GM18517 (cell line): Measurements from ENCODE around the gene SPTBN1.

Experiments used
- ATAC-seq: cut with Tn5 transposase; IDR thresholded peaks from one replicate; pipeline ENCODE4 v1.9.1; 2021; ENCODE audit warnings: mild to moderate bottlenecking, moderate library complexity; ENCODE audit not compliant: unreplicated experiment

SPTBN1 gene

GRCh38 chr2:54570925-54571694, 115.0 kb downstream of the SPTBN1 start:
- ATAC-seq: peak; percentile 67

GRCh38 chr2:54572262-54572635, 116.1 kb downstream of the SPTBN1 start:
- no peak for ATAC-seq

DNA sequence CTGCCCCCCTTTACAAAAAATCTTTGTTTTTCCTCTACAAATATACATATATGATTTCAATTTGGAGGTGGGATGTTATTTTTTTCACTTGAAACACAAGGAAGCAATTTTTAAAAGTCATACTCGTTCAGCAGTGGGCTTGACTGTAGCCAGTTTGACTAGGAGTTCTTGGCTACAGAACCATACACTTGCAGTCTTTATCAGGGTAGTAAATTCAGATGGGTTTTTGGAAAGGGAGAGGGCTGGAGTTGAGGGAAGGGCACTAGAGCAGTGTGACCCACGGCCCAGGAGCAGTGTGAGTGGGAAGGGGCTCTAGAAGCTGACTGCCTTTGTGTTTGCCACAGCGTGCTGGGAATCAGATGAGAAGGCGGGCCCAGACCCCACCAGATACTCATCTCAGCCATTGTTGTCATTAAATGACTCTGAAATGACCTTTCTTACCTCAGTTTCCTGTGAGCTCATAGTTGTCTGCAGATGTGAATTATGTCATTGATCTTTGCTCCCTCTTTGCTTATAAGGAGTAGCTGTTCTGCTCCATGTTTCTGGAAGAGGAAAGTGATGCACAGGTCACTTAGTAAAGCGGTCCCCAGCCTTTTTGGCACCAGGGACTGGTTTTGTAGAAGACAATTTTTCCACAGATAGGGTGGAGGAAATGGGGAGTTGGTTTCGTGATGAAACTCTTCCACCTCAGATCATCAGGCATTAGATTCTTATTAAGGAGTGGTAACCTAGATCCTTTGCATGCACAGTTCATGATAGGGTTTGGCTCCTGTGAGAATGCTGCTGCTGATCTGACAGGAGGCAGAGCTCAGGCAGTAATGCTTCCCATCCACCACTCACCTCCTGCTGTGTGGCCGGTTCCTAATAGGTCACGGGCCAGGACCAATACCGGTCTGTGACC, 116.8 kb downstream of the SPTBN1 start:
- no peak for ATAC-seq

- no peak for ATAC-seq
These were observed 117.4 kb downstream of the SPTBN1 start for GRCh38 chr2:54573537-54573919.

GRCh38 chr2:54574107-54574859, 118.2 kb downstream of the SPTBN1 start:
- ATAC-seq: no peak

GRCh38 chr2:54574860-54575247, 118.7 kb downstream of the SPTBN1 start:
- ATAC-seq: no peak

- no peak for ATAC-seq
These were observed 119.3 kb downstream of the SPTBN1 start for GRCh38 chr2:54575379-54575888.

DNA sequence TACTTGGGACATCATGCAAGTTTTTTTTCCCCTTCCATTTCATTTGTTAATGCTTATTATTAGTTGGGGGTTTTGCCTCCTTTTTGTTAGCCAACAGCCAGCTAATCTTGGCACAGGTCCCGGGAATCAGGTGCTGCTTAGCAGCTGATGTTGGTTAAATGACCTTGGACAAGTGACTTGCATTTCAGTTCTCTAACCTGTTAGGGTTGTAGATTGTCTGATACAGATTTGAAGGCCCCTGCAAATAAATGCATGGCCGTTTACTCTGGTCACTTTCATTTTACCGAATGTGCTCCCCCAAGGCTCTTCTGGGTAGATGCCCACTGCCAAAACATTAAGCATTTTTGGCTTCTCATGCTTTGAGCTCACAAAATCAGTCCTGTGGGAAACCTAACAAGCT, 120.9 kb downstream of the SPTBN1 start:
- ATAC-seq: no peak

- ATAC-seq: no peak
These were observed 122.0 kb downstream of the SPTBN1 start for GRCh38 chr2:54577944-54578647.

DNA sequence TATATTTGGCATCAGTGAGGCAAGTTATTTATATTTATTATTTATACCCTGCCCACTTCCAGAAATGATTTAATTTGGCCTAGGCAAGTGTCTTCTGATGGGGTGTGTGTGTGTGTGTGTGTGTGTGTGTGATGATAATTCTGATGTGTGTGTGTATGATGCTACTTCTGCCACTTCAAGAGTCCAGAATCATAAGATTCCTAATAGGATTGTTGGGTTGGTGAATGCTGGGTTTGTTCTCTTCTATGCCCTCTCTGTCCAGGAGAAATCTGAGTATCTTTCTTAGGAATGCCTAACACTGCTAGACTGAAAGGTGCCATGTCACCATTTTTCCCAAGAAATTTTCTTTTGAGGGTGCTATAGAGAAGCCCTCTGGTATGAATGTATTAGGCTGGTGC, 122.5 kb downstream of the SPTBN1 start:
- ATAC-seq: no peak

DNA sequence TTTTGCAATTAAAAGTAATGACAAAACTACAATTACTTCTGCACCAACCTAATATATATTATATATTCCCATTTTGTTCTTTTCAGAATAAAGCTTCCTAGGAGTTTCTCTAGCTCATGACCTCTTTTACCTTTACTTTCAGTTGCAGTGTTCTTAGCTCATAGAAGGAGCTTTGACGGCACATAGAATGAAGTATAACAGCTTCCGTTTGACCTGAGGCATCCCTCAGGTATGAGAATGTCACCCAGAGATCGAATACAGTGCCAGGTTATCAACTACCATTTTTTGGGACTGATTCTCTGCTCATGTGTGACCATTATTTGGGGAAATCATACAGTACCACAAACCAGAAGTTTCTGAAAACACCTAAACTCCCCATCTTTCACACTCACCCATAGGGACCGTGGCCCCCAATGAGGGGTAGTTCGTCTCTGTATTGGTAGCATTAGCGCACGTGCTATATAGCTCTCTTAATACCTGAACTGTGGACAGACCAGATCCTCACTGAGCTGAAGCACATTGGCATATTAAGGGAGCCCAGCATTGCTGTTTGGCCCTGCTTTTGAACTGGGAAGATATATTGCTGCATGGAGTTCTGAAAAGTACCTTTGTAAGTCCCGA, 123.0 kb downstream of the SPTBN1 start:
- ATAC-seq: no peak

GRCh38 chr2:54579682-54580620, 123.8 kb downstream of the SPTBN1 start:
- peak; percentile 92 for ATAC-seq

- peak; percentile 22 for ATAC-seq
These were observed 125.4 kb downstream of the SPTBN1 start for GRCh38 chr2:54581326-54582039.

- no peak for ATAC-seq
These were observed 126.9 kb downstream of the SPTBN1 start for GRCh38 chr2:54582987-54583386.

DNA sequence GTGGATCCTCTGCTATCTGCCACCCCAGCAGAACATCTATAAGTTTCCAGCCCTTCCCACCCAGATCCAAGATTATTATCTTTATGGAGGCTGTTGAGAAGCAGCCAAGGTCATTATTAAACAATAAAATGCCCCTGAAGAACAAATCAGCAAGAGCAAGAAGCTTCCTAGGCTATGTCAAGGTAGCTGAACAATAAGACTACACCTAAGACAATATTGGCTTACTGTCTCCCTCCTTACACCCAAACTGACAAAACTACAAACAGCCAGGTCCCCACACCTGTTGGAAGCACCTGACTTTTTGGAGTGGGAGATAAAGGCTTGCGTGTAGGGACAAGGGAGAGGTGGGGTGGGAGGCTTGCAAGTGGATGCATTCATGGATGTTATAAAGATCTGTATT, 128.5 kb downstream of the SPTBN1 start:
- no peak for ATAC-seq

DNA sequence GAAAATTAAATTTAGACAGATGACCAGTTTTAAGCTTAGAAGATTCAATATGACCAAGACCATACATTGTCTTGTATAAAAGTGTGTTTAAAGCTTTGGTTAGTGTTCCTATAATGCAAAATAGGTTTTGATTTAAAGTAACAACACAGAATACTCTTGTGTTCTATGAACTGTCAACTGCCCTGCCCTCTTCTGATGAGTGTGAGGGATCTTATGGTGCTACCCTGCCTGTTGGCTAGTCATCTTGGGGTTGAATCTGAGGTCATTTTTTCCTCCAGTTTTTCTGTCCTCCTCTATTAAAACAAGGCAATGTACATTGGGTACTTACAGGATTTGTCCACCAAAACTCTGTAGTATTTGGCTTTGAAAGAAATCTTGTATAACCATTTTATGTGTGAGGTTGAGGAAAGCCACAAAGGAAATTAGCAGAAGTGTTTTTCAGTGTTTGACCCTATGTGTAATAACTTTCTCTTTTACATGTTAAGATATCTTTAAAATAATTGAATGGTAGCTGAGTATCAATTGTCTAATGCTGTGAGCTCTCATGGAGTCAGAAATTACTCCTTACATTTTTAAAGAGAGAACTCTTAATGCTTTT, 129.1 kb downstream of the SPTBN1 start:
- no peak for ATAC-seq

- ATAC-seq: no peak
These were observed 129.9 kb downstream of the SPTBN1 start for GRCh38 chr2:54586062-54586461.

- ATAC-seq: no peak
These were observed 130.4 kb downstream of the SPTBN1 start for GRCh38 chr2:54586494-54586893.
